Measurements from ENCODE around the gene VTI1A. TPM values are rescaled to one million over a fixed set of nuclear protein-coding genes. Genes with fewer than 3 reads are reported as not detected.
A peak's percentile ranks its signal among the peaks of the same experiment; 100 is the strongest.

VTI1A gene
- polyA plus RNA-seq, 6 donors from 2014 or later: 24.9 to 42.9 (median 40.3) TPM

GRCh38 chr10:112429654-112430230 is 17.3 kb upstream of the VTI1A start:
- Mint-ChIP-seq H3K27me3 (no peaks in the 10 kb centered on the region), H3K36me3 (peaks cover 7 to 31% of the 10 kb centered on the region in 2 donors), H3K9me3 (no peaks in the 10 kb centered on the region), H3K4me1 (peaks cover 0 to 7% (median 6%) of the 10 kb centered on the region in 3 donors), H3K27ac (peak overlapping the region in 4 of 6 donors; percentile 51 to 88 (median 74)), H3K4me3 (no peak overlapping the region)
- DNase-seq (no peak), ATAC-seq (ENCODE audit: low read depth in 2 of 2) (no peak)

GRCh38 chr10:112433136-112433535 is 13.9 kb upstream of the VTI1A start:
- H3K9me3 Mint-ChIP-seq: no peaks in the 10 kb centered on the region
- peaks cover 6 to 7% (median 6%) of the 10 kb centered on the region in 3 donors for H3K4me1 Mint-ChIP-seq
- no peak overlapping the region for H3K4me3 Mint-ChIP-seq
- H3K36me3 Mint-ChIP-seq: peaks cover 4 to 14% of the 10 kb centered on the region in 2 donors
- no peaks in the 10 kb centered on the region for H3K27me3 Mint-ChIP-seq
- no peak overlapping the region for H3K27ac Mint-ChIP-seq
- DNase-seq (no peak), ATAC-seq (ENCODE audit: low read depth in 2 of 2) (no peak)

- Mint-ChIP-seq H3K4me3 (no peak overlapping the region), H3K36me3 (peaks cover 4 to 13% of the 10 kb centered on the region in 2 donors), H3K4me1 (peaks cover 0 to 6% (median 3%) of the 10 kb centered on the region in 3 donors), H3K27me3 (no peaks in the 10 kb centered on the region), H3K9me3 (no peaks in the 10 kb centered on the region), H3K27ac (no peak overlapping the region)
- ATAC-seq (ENCODE audit: low read depth in 2 of 2) (no peak), DNase-seq (no peak)
These were observed 11.9 kb upstream of the VTI1A start for GRCh38 chr10:112434988-112435619.

GRCh38 chr10:112438356-112438755 is 8.7 kb upstream of the VTI1A start:
- H3K36me3 Mint-ChIP-seq: peaks cover 0 to 7% of the 10 kb centered on the region in 2 donors
- H3K27me3 Mint-ChIP-seq: no peaks in the 10 kb centered on the region
- no peak overlapping the region for H3K27ac Mint-ChIP-seq
- DNase-seq (no peak), ATAC-seq (ENCODE audit: low read depth in 2 of 2) (no peak)
- peaks cover 3 to 16% (median 4%) of the 10 kb centered on the region in 3 donors for H3K4me1 Mint-ChIP-seq
- no peak overlapping the region for H3K4me3 Mint-ChIP-seq
- no peaks in the 10 kb centered on the region for H3K9me3 Mint-ChIP-seq

GRCh38 chr10:112441520-112441919 is 5.5 kb upstream of the VTI1A start:
- no peak overlapping the region for H3K4me3 Mint-ChIP-seq
- peaks cover 4 to 9% of the 10 kb centered on the region in 2 donors for H3K36me3 Mint-ChIP-seq
- H3K4me1 Mint-ChIP-seq: peaks cover 21 to 29% (median 23%) of the 10 kb centered on the region in 3 donors
- no peak overlapping the region for H3K27ac Mint-ChIP-seq
- DNase-seq (no peak), ATAC-seq (ENCODE audit: low read depth in 2 of 2) (no peak)
- H3K27me3 Mint-ChIP-seq: no peaks in the 10 kb centered on the region
- no peaks in the 10 kb centered on the region for H3K9me3 Mint-ChIP-seq

GRCh38 chr10:112442063-112442462 is 5.0 kb upstream of the VTI1A start:
- Mint-ChIP-seq H3K9me3 (no peaks in the 10 kb centered on the region), H3K4me3 (peak overlapping the region in 1 of 8 donors; percentile 69), H3K4me1 (peaks cover 21 to 30% (median 28%) of the 10 kb centered on the region in 3 donors), H3K36me3 (peaks cover 4 to 10% of the 10 kb centered on the region in 2 donors), H3K27me3 (no peaks in the 10 kb centered on the region), H3K27ac (peak overlapping the region in 1 of 6 donors; percentile 34)
- ATAC-seq (ENCODE audit: low read depth in 2 of 2) (no peak), DNase-seq (no peak)

GRCh38 chr10:112446055-112446854 is 760 bp upstream of the VTI1A start:
- peaks cover 31 to 45% (median 41%) of the 10 kb centered on the region in 3 donors for H3K4me1 Mint-ChIP-seq

GRCh38 chr10:112447620-112447928 is 559 bp downstream of the VTI1A start:
- peaks cover 34 to 44% (median 37%) of the 10 kb centered on the region in 3 donors for H3K4me1 Mint-ChIP-seq
- peaks cover 4 to 10% of the 10 kb centered on the region in 2 donors for H3K36me3 Mint-ChIP-seq
- H3K9me3 Mint-ChIP-seq: no peaks in the 10 kb centered on the region
- ATAC-seq (ENCODE audit: low read depth in 2 of 2): no peak
- peak overlapping the region; percentile 94 to 99 (median 98) for H3K27ac Mint-ChIP-seq
- H3K27me3 Mint-ChIP-seq: no peaks in the 10 kb centered on the region
- H3K4me3 Mint-ChIP-seq: peak overlapping the region; percentile 87 to 100 (median 97)
- no peak for DNase-seq

More at GRCh38 chr10:112446055-112446854, 760 bp upstream of the VTI1A start:
- peaks cover 4 to 10% of the 10 kb centered on the region in 2 donors for H3K36me3 Mint-ChIP-seq
- H3K4me3 Mint-ChIP-seq: peak overlapping the region; percentile 87 to 100 (median 97)
- no peaks in the 10 kb centered on the region for H3K9me3 Mint-ChIP-seq
- DNase-seq: no peak
- peak overlapping the region; percentile 94 to 99 (median 98) for H3K27ac Mint-ChIP-seq
- no peaks in the 10 kb centered on the region for H3K27me3 Mint-ChIP-seq
- no peak for ATAC-seq (ENCODE audit: low read depth in 2 of 2)

GRCh38 chr10:112448888-112449287 is 1.9 kb downstream of the VTI1A start:
- Mint-ChIP-seq H3K27me3 (no peaks in the 10 kb centered on the region), H3K4me1 (peaks cover 32 to 42% (median 32%) of the 10 kb centered on the region in 3 donors), H3K9me3 (no peaks in the 10 kb centered on the region), H3K27ac (peak overlapping the region in 4 of 6 donors; percentile 16 to 94 (median 91)), H3K4me3 (peak overlapping the region; percentile 31 to 100 (median 96)), H3K36me3 (peaks cover 8 to 10% of the 10 kb centered on the region in 2 donors)
- DNase-seq (no peak), ATAC-seq (ENCODE audit: low read depth in 2 of 2) (no peak)

GRCh38 chr10:112454910-112455779 is 8.1 kb downstream of the VTI1A start:
- ATAC-seq (ENCODE audit: low read depth in 2 of 2): no peak
- DNase-seq: no peak
- peak overlapping the region in 1 of 6 donors; percentile 5 for H3K27ac Mint-ChIP-seq

GRCh38 chr10:112456533-112456932 is 9.5 kb downstream of the VTI1A start:
- no peak overlapping the region for H3K4me3 Mint-ChIP-seq
- no peak overlapping the region for H3K27ac Mint-ChIP-seq
- no peaks in the 10 kb centered on the region for H3K27me3 Mint-ChIP-seq
- DNase-seq (no peak), ATAC-seq (ENCODE audit: low read depth in 2 of 2) (no peak)
- H3K4me1 Mint-ChIP-seq: peaks cover under 1 to 16% (median 6%) of the 10 kb centered on the region in 3 donors
- H3K36me3 Mint-ChIP-seq: peaks cover 0 to 6% of the 10 kb centered on the region in 2 donors
- no peaks in the 10 kb centered on the region for H3K9me3 Mint-ChIP-seq

More at GRCh38 chr10:112454910-112455779, 8.1 kb downstream of the VTI1A start:
- H3K36me3 Mint-ChIP-seq: peaks cover 0 to 6% of the 10 kb centered on the region in 2 donors
- H3K9me3 Mint-ChIP-seq: no peaks in the 10 kb centered on the region
- H3K4me3 Mint-ChIP-seq: no peak overlapping the region
- peaks cover 6 to 22% (median 9%) of the 10 kb centered on the region in 3 donors for H3K4me1 Mint-ChIP-seq
- H3K27me3 Mint-ChIP-seq: no peaks in the 10 kb centered on the region

GRCh38 chr10:112460366-112460765 is 13.4 kb downstream of the VTI1A start:
- ATAC-seq (ENCODE audit: low read depth in 2 of 2) (no peak), DNase-seq (no peak)
- Mint-ChIP-seq H3K27ac (no peak overlapping the region), H3K9me3 (no peaks in the 10 kb centered on the region), H3K27me3 (no peaks in the 10 kb centered on the region), H3K4me1 (peaks cover 0 to 15% (median 12%) of the 10 kb centered on the region in 3 donors), H3K36me3 (peaks cover 6 to 7% of the 10 kb centered on the region in 2 donors), H3K4me3 (no peak overlapping the region)
